ENCODE measurements around the gene FAM168A.

FAM168A gene

DNA sequence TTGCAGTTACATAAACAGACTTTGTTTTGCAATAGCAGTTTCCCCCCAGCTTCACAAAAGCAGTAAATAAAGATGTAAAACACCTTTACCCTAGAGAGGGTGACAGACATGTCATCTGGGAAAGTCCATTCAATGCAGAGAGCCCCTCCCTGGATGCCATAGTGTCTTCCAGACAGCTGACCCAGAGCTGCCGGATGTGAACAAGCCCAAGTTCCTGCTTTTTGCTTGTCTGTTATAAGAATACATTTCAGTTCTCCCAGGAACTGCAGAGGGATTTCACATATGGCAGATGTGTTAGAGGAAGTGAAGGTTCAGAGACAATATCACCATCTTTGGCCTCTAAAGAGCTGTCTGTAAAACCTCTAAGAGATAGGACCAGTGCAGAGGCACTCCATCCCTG, 172.8 kb downstream of the FAM168A start:
- no peak for DNase-seq (ENCODE audit: low read depth)

DNA sequence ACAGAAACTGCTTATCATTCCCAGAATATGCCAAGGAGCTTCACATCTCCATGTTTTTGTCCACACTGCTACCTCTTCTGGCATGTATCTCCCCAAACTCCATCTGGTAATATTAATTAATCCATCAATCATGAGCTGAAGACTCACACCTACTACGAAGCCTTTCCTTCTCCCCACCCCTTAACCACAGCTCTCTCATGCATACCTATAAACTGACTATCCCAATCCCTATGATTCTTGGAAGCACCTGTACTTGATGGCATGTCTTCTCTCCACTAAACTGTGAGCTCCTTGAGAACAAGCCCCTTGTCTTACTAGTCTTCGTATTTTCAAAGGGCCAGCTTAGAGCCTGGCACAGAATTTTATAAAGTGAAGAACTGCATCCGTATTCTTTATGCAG, 174.4 kb downstream of the FAM168A start:
- DNase-seq (ENCODE audit: low read depth) = no peak

DNA sequence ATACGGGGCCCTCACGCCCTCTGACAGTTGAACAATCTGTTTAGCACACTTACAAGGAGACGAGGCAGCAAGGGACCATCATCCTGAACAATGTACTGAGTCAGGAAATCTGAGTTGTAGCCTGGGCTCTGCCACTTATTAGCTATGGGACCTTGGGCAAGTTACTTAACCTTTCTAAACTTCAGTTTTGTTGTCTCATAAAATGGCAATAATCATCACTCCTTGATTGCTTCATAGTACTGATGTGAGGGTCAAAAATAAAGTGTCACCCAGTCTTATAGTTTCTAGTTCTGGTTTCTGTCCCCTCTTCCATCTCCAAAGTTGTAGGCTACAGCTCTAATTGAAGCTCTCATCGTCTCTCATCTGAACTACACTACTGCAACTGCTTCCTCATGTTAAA, 175.0 kb downstream of the FAM168A start:
- DNase-seq (ENCODE audit: low read depth) = no peak

DNA sequence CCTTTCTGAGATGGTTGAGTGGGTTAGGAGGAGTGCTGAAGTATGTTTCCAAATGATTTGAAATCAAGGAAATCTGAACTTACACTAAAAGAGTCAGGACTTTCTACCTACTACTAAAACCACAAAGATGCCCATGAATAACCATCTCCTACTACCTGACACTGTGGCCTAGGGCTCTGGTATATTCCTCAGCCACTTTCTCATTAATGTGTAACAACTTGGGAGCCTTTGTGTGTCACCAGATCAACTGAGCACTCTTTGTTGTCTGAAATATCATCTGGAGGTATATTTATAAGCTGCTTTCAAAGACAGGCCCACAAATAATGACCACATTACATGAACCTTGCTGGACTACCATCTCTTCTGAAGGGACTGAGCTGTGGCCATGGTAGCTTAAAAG, 177.8 kb downstream of the FAM168A start:
- no peak for DNase-seq (ENCODE audit: low read depth)

- DNase-seq (ENCODE audit: low read depth) = peak; percentile 31
Observed at GRCh38 chr11:73416786-73417185, 181.1 kb downstream of the FAM168A start.

DNA sequence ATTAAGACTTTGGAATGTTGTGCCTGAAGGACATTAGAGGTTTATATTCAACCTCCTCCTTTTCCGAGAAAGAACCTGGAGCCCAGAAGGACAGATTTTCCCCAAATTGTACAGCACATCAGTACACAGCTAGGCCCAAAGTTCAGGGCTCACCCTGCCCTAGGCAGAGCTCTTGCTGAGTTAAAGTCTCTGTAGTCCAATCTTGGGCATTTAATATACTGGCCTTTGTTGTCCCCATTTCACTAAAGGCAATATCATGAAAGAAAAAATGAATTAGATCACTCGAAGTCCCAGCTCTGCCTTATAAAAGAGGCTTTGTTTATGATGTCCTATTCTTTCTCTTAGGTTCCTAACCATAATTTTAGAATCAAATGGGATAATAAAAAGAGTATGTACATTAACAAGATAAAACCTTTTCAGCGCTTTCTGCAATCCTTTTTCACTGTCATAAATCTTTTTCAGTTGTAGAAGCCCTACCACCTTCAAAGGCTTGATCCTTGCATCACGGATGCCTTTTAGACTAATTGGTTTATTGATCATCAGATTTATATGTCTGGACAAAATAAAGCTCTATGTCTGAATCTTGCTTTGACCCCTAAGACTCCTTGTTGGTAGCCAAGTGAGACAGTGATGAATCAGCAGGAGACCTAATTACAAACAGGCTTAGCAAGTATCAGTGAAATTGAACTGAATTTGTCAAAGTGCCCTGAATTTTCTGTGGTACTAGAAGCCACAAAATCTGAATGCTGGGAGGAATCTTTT, 181.9 kb downstream of the FAM168A start:
- DNase-seq (ENCODE audit: low read depth) = peak; percentile 62

DNA sequence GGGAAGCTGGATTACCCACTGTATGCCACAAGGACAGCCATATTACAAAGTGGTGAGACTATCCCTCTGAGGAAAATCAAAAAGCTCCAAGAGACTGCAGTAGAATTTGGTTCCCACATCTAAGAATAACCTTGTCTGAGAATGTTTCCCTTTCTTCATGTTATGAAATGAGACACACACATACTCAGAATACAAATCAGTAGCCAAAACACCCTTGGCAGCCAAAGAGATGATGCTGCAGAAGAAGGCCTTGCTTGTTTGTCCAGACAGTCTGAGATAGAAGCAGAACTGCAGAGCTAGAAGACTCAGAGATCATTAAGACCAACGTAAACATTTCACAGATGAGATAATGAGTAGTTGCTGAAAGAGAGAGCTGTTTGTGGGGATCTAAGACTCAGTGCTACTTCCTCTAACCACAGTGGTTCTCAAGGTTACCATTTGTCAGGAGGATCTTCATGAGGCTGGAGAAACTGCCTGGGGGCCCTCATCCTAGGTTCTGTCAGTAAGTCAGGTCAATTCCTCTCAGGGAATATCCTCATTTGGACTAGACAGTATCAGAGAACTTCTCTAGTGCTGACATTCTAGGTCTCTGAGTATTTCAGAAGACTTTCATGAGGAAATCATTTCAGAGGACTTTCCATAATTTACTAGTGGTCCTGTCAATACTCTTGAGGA, 182.8 kb downstream of the FAM168A start:
- no peak for DNase-seq (ENCODE audit: low read depth)

DNA sequence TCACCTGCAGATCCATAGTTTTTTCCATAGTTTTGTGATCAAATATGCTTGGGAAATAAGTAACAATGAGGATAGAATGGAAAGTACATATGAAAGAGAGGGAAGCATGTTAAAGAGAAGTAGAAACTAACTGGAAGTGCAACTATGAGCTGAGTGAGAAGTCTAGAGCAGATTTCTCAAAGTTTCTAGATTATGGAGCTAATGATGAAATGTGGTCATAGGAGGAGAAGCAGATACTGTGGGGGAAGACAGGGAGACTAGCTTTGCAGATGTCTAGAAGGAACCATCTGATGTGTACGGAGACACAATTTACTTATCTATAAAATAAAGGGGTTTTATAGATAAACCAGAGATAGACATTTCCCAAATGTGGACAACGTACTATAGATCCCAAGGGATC, 184.7 kb downstream of the FAM168A start:
- DNase-seq (ENCODE audit: low read depth) = no peak

GRCh38 chr11:73412308-73412707, 185.6 kb downstream of the FAM168A start:
- no peak for DNase-seq (ENCODE audit: low read depth)

- no peak for DNase-seq (ENCODE audit: low read depth)
Observed at GRCh38 chr11:73411031-73411430, 186.9 kb downstream of the FAM168A start.

DNA sequence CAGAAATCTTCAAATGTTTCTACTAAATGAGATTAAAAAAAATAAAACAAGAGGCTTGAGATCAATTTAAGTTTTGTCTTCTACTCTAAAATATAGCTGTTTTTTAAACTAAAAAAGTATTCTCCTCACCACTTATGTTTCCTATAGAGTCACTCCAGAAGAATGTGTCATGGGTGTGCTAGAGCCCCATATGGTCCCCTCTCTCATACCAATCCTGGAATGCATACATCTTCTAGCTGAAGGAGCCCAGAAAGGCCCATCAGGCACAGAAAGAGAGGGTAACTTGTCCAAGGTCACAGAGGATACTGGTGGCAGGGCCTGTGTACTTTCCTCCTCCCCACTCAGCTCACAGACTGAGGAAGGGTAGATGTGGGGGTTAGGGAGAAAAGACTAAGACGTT, 187.3 kb downstream of the FAM168A start:
- DNase-seq (ENCODE audit: low read depth) = peak; percentile 19

DNA sequence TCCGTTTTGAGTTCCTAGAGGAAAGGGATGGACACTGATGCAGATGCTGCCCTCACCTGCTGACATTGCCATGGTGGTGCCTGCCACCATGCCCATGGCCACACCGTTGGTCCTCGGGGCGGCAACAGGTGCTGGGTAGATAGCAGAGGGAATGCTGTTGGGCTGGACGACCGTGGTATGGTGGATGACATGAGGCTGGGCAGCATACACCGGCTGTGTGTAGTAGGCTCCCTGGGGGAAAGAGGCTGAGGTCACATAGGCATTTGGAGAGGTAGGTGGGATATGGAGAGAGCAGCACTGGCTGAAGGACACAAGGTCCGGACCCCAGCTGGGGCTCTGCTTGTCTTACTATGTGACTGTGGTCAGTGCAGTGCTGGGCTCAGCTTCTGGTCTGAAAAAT, 188.5 kb downstream of the FAM168A start:
- no peak for DNase-seq (ENCODE audit: low read depth)

DNA sequence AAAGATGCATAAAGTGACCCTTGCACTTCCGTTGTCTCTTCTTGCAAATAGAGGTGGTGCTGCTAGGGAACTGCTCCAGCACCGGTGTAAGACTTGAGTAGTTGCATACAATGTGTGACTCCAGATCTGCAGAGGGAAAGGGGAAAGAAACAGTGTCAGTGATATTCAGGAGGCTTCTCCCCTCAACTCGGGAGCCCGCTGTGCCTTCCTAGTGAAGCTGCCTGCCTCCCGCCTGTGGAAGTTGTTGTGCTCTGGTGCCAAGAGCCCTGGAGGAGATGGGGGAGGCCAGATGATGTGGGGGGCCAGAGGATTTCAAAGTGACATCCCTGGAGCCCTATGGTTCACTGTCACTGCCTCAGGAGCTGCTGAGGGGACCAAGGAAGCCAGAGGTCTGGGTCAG, 191.3 kb downstream of the FAM168A start:
- DNase-seq (ENCODE audit: low read depth) = no peak

DNA sequence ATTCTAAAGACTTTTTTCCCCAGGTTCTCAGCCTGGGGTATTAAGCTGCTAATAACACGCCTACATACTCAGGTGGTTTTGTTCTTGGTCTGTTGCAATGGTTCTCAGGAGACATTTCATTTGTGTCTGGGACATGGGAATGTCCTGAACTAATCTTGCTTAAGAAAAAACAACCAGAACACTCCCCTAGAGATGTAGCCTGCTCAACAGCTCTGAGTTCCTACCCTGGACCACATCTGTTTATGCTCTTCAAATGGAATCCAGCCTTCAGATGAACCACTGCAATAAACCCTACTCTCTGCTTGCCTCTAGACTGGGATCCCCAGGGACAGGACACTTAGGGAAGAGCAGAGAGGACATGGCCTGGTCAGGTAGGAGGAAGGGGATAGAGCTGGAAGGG, 191.8 kb downstream of the FAM168A start:
- no peak for DNase-seq (ENCODE audit: low read depth)

GRCh38 chr11:73405146-73405510, 192.8 kb downstream of the FAM168A start:
- no peak for DNase-seq (ENCODE audit: low read depth)

- DNase-seq (ENCODE audit: low read depth) = no peak
Observed at GRCh38 chr11:73404506-73405145, 193.3 kb downstream of the FAM168A start.

DNA sequence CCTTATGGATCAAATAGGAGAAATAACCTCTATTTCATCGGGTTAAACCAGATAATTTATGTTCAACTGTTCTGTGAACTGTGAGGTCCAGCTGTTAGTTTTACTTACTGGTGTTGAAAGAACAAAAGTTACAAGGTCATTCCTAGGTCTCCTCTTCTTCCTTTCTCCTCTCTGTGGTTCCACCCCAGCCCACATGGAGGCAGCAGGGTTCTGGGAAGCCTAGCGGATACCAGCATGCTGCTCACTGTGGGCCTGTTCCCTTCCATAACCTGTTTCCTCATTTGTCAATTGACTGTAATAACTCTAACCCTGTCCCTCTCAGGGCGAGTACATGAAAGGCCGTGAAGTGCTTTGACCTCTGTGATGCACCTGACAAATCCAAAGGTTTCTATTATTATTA, 193.9 kb downstream of the FAM168A start:
- DNase-seq (ENCODE audit: low read depth) = no peak

- no peak for DNase-seq (ENCODE audit: low read depth)
Observed at GRCh38 chr11:73403541-73403940, 194.4 kb downstream of the FAM168A start.

DNA sequence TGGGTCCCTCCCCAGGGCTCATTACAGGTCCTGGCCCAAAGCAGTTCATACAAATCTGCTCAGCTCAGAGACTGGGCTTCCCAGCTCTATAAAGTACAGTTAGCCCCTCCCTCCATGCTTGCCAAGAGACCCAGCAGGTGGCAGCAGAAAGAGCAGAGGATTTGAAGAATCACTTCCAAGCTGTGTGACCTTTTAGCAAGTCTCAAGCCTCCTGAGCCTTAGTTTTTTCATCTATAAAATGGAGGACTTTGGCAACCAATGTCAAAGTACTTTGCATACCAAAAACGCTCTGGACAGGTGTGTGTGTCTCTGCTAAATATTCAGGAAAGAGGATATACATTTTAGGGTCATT, 195.1 kb downstream of the FAM168A start:
- no peak for DNase-seq (ENCODE audit: low read depth)

- DNase-seq (ENCODE audit: low read depth) = no peak
Observed at GRCh38 chr11:73401924-73402833, 195.7 kb downstream of the FAM168A start.

DNA sequence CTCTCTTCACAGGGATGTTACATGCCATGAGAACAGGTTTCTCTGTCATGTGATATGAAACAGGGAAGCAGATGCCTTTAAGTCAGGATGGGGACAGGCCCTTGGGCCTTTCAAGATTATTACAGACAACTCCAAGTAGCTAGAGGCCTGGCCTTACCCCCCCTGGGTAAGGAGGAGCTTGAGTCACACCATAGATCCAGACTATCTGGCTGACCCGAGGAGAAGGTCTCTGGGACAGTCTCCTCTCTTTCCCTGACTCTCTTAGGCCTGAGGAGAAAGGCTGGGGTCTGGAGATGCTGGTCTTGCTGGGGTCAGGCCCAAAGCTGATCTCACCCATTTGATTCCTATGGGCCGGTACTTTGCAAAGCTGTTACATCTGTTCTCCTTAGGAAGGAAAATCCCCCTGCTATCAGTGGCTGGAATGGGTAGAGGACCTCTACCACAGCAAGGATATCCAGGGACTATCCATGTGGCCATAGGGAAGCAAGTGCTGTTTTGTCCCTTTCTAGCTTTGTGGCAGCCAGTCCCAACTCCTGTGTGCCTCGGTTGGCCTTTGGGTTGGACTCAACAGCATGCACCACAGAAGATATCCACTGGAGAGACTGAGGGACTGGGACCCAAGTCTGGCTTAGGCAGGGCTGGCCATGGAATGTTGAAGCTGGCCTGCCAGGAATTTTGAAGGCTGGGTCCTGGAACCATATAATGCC, 196.5 kb downstream of the FAM168A start:
- no peak for DNase-seq (ENCODE audit: low read depth)

DNA sequence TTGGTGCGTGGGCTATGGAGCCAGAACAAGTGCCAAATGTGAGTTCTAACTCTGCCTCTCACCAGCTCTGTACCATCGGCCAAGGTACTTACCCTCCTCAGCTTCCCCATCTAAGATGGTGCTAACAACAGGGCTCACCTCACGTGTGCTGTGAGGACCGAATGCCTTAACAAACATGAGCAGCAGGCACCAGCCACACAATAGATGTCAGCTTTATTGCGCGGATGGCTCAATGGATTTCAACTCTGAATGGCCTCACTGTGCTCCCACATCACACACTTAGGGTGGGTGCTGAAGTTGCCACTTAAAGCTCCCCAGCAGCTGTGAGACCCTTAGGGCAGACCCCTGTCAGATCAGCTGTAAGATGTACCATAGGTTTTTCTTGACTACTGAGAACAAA, 197.6 kb downstream of the FAM168A start:
- DNase-seq (ENCODE audit: low read depth) = no peak

All from HS-5 (cell line).